Measurements from ENCODE around the gene HAUS8.

HAUS8 gene

GRCh38 chr19:17080440-17080801, 5.2 kb upstream of the HAUS8 start:
- Histone ChIP-seq H3K36me3 (replicated peaks; ENCODE audit: insufficient read depth, low read length) (no peaks in the 10 kb centered on the region), H3K9ac (ENCODE audit: low read length) (peak overlapping the region; percentile 28; the same call in 1 of the 2 replicates), H3K27ac (ENCODE audit: low read length) (peak overlapping the region; percentile 71; the same call in 1 of the 2 replicates), H3K9me3 (replicated peaks; ENCODE audit: insufficient read depth, low read length) (no peaks in the 10 kb centered on the region), H3K4me2 (ENCODE audit: low read depth, low read length) (peak overlapping the region; percentile 97), H4K20me1 (ENCODE audit: insufficient read depth, low read length) (no peaks in the 10 kb centered on the region), H3K4me3 (ENCODE audit: low read length) (peak overlapping the region; percentile 63), H3K9me2 (replicated peaks; ENCODE audit: insufficient read depth, low read length) (no peaks in the 10 kb centered on the region), H2AFZ (ENCODE audit: low read length) (no peak overlapping the region), H3K79me2 (ENCODE audit: low read length) (peaks cover 84% of the 10 kb centered on the region), H3F3A (ENCODE audit: insufficient read depth, low read length) (peaks cover 27% of the 10 kb centered on the region), H3K27me3 (replicated peaks; ENCODE audit: insufficient read depth, low read length) (no peaks in the 10 kb centered on the region), H3K4me1 (ENCODE audit: low read length) (peaks cover 19% of the 10 kb centered on the region)
- DNase-seq: no peak
- TF ChIP-seq EZH2phosphoT487 (IDR thresholded peaks at IDR 0.05; ENCODE audit: low read length) (no peak), CTCF (IDR thresholded peaks at IDR 0.05; ENCODE audit: low read length) (no peak), EZH2 (optimal IDR thresholded peaks at IDR 0.05; ENCODE audit: low read depth, low read length) (no peak)

- TF ChIP-seq CTCF (IDR thresholded peaks at IDR 0.05; ENCODE audit: low read length) (peak; percentile 59), EZH2 (optimal IDR thresholded peaks at IDR 0.05; ENCODE audit: low read depth, low read length) (no peak)
- Histone ChIP-seq H3K4me1 (ENCODE audit: low read length) (peaks cover 19% of the 10 kb centered on the region), H3K9me2 (replicated peaks; ENCODE audit: insufficient read depth, low read length) (no peaks in the 10 kb centered on the region), H3K79me2 (ENCODE audit: low read length) (peaks cover 82% of the 10 kb centered on the region), H3K4me3 (ENCODE audit: low read length) (peak overlapping the region; percentile 63), H3K27ac (ENCODE audit: low read length) (peak overlapping the region; percentile 71; the same call in 1 of the 2 replicates), H3K36me3 (replicated peaks; ENCODE audit: insufficient read depth, low read length) (no peaks in the 10 kb centered on the region), H3K9me3 (replicated peaks; ENCODE audit: insufficient read depth, low read length) (no peaks in the 10 kb centered on the region), H3K9ac (ENCODE audit: low read length) (peak overlapping the region; percentile 47; the same call in 1 of the 2 replicates), H2AFZ (ENCODE audit: low read length) (0 out of 2 replicates have a peak overlapping the region, but pooled peaks have one; percentile 4), H3K27me3 (replicated peaks; ENCODE audit: insufficient read depth, low read length) (no peaks in the 10 kb centered on the region), H3F3A (ENCODE audit: insufficient read depth, low read length) (peaks cover 28% of the 10 kb centered on the region), H4K20me1 (ENCODE audit: insufficient read depth, low read length) (no peaks in the 10 kb centered on the region), H3K4me2 (ENCODE audit: low read depth, low read length) (peak overlapping the region; percentile 97)
- DNase-seq: peak; percentile 84
Measured at GRCh38 chr19:17079710-17080439, 4.6 kb upstream of the HAUS8 start.

- Histone ChIP-seq H3K9ac (ENCODE audit: low read length) (peak overlapping the region; percentile 47; the same call in 1 of the 2 replicates), H3K79me2 (ENCODE audit: low read length) (peaks cover 86% of the 10 kb centered on the region), H3K27me3 (replicated peaks; ENCODE audit: insufficient read depth, low read length) (no peaks in the 10 kb centered on the region), H4K20me1 (ENCODE audit: insufficient read depth, low read length) (no peaks in the 10 kb centered on the region), H3F3A (ENCODE audit: insufficient read depth, low read length) (peaks cover 36% of the 10 kb centered on the region), H3K4me1 (ENCODE audit: low read length) (peaks cover 20% of the 10 kb centered on the region), H3K9me2 (replicated peaks; ENCODE audit: insufficient read depth, low read length) (no peaks in the 10 kb centered on the region), H3K4me2 (ENCODE audit: low read depth, low read length) (peak overlapping the region; percentile 97), H2AFZ (ENCODE audit: low read length) (0 out of 2 replicates have a peak overlapping the region, but pooled peaks have one; percentile 4), H3K9me3 (replicated peaks; ENCODE audit: insufficient read depth, low read length) (no peaks in the 10 kb centered on the region), H3K36me3 (replicated peaks; ENCODE audit: insufficient read depth, low read length) (no peaks in the 10 kb centered on the region), H3K27ac (ENCODE audit: low read length) (peak overlapping the region; percentile 71; the same call in 1 of the 2 replicates), H3K4me3 (ENCODE audit: low read length) (peak overlapping the region; percentile 63)
- TF ChIP-seq CTCF (IDR thresholded peaks at IDR 0.05; ENCODE audit: low read length): no peak
- no peak for TF ChIP-seq EZH2 (optimal IDR thresholded peaks at IDR 0.05; ENCODE audit: low read depth, low read length)
- TF ChIP-seq EZH2phosphoT487 (IDR thresholded peaks at IDR 0.05; ENCODE audit: low read length): no peak
- DNase-seq: no peak
Measured at GRCh38 chr19:17078920-17079709, 3.9 kb upstream of the HAUS8 start.

Measured in MM.1S (cell line).